NB4 (cell line): Measurements from ENCODE around the gene WSCD1.

Experiments used
- DNase-seq: peaks from one replicate; pipeline ENCODE4 v3.0.0; 2010; ENCODE audit warnings: low read depth
- H3K4me3 ChIP-seq: one replicate; pipeline ENCODE4 v1.5.1; 2011; ENCODE audit warnings: mild to moderate bottlenecking, low read depth, low read length, moderate library complexity
- CTCF ChIP-seq: IDR thresholded peaks from one replicate; pipeline ENCODE4 v1.5.1; 2012; ENCODE audit warnings: low read depth, low read length
- MAX ChIP-seq: IDR thresholded peaks from 2 replicates; pipeline ENCODE4 v1.6.1; 2011; ENCODE audit warnings: low read depth, low read length
- MYC ChIP-seq: IDR thresholded peaks from 2 replicates; pipeline ENCODE4 v1.6.1; 2011; ENCODE audit warnings: low read depth, low read length
- POLR2A ChIP-seq: IDR thresholded peaks from 2 replicates; pipeline ENCODE4 v1.6.1; 2011; ENCODE audit warnings: mild to moderate bottlenecking; ENCODE audit not compliant: insufficient read length; ENCODE audit errors: extremely low read depth

The WSCD1 gene

GRCh38 chr17:6105649-6106007 lies 35.4 kb downstream of the WSCD1 start:
- DNase-seq: no peak
- TF ChIP-seq MAX (no peak), MYC (no peak), POLR2A (no peak), CTCF (no peak)
- no peak overlapping the region for H3K4me3 ChIP-seq

GRCh38 chr17:6106212-6106611 lies 36.0 kb downstream of the WSCD1 start:
- H3K4me3 ChIP-seq: no peak overlapping the region
- no peak for DNase-seq
- TF ChIP-seq MYC: no peak
- TF ChIP-seq POLR2A: no peak
- no peak for TF ChIP-seq CTCF
- no peak for TF ChIP-seq MAX

- no peak overlapping the region for H3K4me3 ChIP-seq
- TF ChIP-seq MAX (no peak), MYC (no peak), CTCF (no peak), POLR2A (no peak)
- no peak for DNase-seq
Measured at GRCh38 chr17:6107791-6108190, 37.6 kb downstream of the WSCD1 start.

GRCh38 chr17:6108382-6108781 lies 38.2 kb downstream of the WSCD1 start:
- TF ChIP-seq MAX (no peak), CTCF (no peak), MYC (no peak), POLR2A (no peak)
- H3K4me3 ChIP-seq: no peak overlapping the region
- DNase-seq: no peak

- DNase-seq: no peak
- TF ChIP-seq MAX (no peak), CTCF (no peak), POLR2A (no peak), MYC (no peak)
- H3K4me3 ChIP-seq: no peak overlapping the region
Measured at GRCh38 chr17:6108987-6109386, 38.8 kb downstream of the WSCD1 start.

GRCh38 chr17:6109536-6109935 lies 39.4 kb downstream of the WSCD1 start:
- TF ChIP-seq MAX: no peak
- TF ChIP-seq CTCF: no peak
- TF ChIP-seq POLR2A: no peak
- TF ChIP-seq MYC: no peak
- H3K4me3 ChIP-seq: no peak overlapping the region
- DNase-seq: no peak
